Measurements from ENCODE around the gene FRAS1. TPM values are rescaled to one million over a fixed set of nuclear protein-coding genes. Genes with fewer than 3 reads are reported as not detected.

FRAS1 gene
- total and polyA plus RNA-seq, 9 of the 15 experiments (the other 6 are each of a cell fraction or from before 2014, with no cell fraction given) = under 0.01 to 0.11 (median 0.04) TPM; not detected in 2

DNA sequence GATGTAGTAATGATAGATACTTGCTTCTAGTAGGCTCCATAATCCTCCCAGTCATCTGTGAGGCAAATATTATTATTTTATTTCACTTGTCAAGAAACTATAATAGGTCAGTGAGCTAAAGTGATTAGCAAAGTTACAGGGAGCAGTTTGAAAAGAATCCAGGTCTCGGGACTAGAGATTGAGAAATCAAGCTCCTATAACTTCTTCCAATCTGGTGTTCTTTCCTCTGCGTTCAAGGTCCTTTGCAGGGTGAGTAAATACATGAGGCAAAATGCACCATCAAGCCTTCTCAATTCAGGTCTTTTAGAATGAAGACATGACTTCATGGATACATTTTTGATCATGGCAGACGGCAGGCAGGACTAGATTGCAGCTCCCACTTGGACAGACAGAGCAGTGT is 150.4 kb downstream of the FRAS1 start (continued):
- TF ChIP-seq, protein P1, sequence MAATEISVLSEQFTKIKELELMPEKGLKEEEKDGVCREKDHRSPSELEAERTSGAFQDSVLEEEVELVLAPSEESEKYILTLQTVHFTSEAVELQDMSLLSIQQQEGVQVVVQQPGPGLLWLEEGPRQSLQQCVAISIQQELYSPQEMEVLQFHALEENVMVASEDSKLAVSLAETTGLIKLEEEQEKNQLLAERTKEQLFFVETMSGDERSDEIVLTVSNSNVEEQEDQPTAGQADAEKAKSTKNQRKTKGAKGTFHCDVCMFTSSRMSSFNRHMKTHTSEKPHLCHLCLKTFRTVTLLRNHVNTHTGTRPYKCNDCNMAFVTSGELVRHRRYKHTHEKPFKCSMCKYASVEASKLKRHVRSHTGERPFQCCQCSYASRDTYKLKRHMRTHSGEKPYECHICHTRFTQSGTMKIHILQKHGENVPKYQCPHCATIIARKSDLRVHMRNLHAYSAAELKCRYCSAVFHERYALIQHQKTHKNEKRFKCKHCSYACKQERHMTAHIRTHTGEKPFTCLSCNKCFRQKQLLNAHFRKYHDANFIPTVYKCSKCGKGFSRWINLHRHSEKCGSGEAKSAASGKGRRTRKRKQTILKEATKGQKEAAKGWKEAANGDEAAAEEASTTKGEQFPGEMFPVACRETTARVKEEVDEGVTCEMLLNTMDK (IDR thresholded peaks at IDR 0.05; ENCODE audit: borderline replicate concordance, insufficient read depth, low read depth, low read length, poor library complexity, severe bottlenecking) = no peak
- no peak for TF ChIP-seq GATA2 (CRISPR knock-in tag; IDR thresholded peaks at IDR 0.05)
- no peak for TF ChIP-seq ZNF668 (CRISPR knock-in tag; IDR thresholded peaks at IDR 0.05)

DNA sequence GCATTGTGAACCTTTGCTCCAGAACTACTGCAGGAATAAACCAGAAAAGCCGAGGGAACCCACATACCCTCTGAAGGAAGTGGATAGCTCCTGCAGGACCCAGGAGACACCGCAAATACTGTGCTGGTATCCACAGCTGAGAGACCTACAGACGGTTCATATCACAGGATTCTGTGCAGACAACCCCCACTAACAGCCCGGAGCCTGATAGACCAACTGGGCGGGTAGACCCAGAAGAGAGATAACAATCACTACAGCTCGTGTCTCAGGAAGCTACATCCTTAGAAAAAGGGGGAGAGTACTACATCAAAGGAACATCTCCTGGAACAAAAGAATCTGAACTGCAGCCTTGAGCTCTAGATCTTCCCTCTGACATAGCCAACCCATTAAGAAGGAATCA is 150.8 kb downstream of the FRAS1 start:
- Histone ChIP-seq H3K27ac (ENCODE audit: extremely low read depth, low read depth, low read length) (no peak overlapping the region), H3K4me2 (ENCODE audit: insufficient read depth, low read length) (no peak overlapping the region), H3K9ac (ENCODE audit: insufficient read depth in 1 of 2, low read depth in 2 of 2, low read length in 2 of 2) (no peak overlapping the region), H4K20me1 (replicated peaks; ENCODE audit: control insufficient read depth, insufficient read depth, low read length) (no peaks in the 10 kb centered on the region), H3K79me2 (ENCODE audit: control insufficient read depth, insufficient read depth, low read length) (no peaks in the 10 kb centered on the region), H3K4me1 (replicated peaks in 1 of 2; ENCODE audit: control insufficient read depth in 2 of 2, insufficient read depth in 2 of 2, low read length in 2 of 2) (no peaks in the 10 kb centered on the region), H2AFZ (ENCODE audit: low read depth, low read length) (no peak overlapping the region), H3K36me3 (ENCODE audit: control insufficient read depth, insufficient read depth, low read length) (no peaks in the 10 kb centered on the region), H3K9me1 (ENCODE audit: control insufficient read depth, insufficient read depth, low read length) (no peaks in the 10 kb centered on the region), H3K9me3 (replicated peaks; ENCODE audit: control insufficient read depth, insufficient read depth, low read depth, low read length) (no peaks in the 10 kb centered on the region), H3K4me3 (no peak overlapping the region), H3K27me3 (ENCODE audit: control insufficient read depth in 2 of 2, insufficient read depth in 2 of 2, low read length in 2 of 2) (no peaks in the 10 kb centered on the region)
- BruUV-seq (replicated peaks) = no TSS peak
- no peak for DNase-seq (ENCODE audit: extremely low read depth in 1 of 4, low spot score in 3 of 4)
- no peak for ATAC-seq
- POLR2A ChIA-PET = no interaction called here
- in situ Hi-C loops (cut with MboI) = no loop called here
- intact Hi-C loops (cut with micrococcal nuclease) = no loop called here
- WGBS (ENCODE audit: insufficient coverage, low coverage, missing lambda C conversion rate) = 1% methylated on average over 6 of the region's 6 CpGs
- FAIRE-seq = no peak
- CTCF ChIA-PET (ENCODE audit: low intra/inter-chr PET ratio) = no interaction called here
- no peak for TF ChIP-seq EP400 (IDR thresholded peaks at IDR 0.05)
- no peak for TF ChIP-seq ZNF175 (CRISPR knock-in tag; IDR thresholded peaks at IDR 0.05; ENCODE audit: low read depth)
- no peak for TF ChIP-seq HNRNPL (IDR thresholded peaks at IDR 0.05; ENCODE audit: low read depth, low read length)
- TF ChIP-seq PML (IDR thresholded peaks at IDR 0.05; ENCODE audit: low read length) = no peak
- no peak for TF ChIP-seq ZSCAN32 (CRISPR knock-in tag; IDR thresholded peaks at IDR 0.05)
- TF ChIP-seq PHTF2 (CRISPR knock-in tag; IDR thresholded peaks at IDR 0.05) = no peak
- TF ChIP-seq MCM5 (IDR thresholded peaks at IDR 0.05; ENCODE audit: low read depth) = no peak
- TF ChIP-seq, protein P2, sequence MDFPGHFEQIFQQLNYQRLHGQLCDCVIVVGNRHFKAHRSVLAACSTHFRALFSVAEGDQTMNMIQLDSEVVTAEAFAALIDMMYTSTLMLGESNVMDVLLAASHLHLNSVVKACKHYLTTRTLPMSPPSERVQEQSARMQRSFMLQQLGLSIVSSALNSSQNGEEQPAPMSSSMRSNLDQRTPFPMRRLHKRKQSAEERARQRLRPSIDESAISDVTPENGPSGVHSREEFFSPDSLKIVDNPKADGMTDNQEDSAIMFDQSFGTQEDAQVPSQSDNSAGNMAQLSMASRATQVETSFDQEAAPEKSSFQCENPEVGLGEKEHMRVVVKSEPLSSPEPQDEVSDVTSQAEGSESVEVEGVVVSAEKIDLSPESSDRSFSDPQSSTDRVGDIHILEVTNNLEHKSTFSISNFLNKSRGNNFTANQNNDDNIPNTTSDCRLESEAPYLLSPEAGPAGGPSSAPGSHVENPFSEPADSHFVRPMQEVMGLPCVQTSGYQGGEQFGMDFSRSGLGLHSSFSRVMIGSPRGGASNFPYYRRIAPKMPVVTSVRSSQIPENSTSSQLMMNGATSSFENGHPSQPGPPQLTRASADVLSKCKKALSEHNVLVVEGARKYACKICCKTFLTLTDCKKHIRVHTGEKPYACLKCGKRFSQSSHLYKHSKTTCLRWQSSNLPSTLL (IDR thresholded peaks at IDR 0.05) = no peak
- TF ChIP-seq ARID1B (IDR thresholded peaks at IDR 0.05) = no peak
- TF ChIP-seq ZNF507 (tag; conservative IDR thresholded peaks at IDR 0.05) = no peak
- no peak for TF ChIP-seq ZFP1 (CRISPR knock-in tag; IDR thresholded peaks at IDR 0.05)
- TF ChIP-seq XRCC5 (IDR thresholded peaks at IDR 0.05; ENCODE audit: low read depth, low read length) = no peak
- no peak for TF ChIP-seq RBFOX2 (IDR thresholded peaks at IDR 0.05; ENCODE audit: low read depth, low read length)
- TF ChIP-seq, protein P3, sequence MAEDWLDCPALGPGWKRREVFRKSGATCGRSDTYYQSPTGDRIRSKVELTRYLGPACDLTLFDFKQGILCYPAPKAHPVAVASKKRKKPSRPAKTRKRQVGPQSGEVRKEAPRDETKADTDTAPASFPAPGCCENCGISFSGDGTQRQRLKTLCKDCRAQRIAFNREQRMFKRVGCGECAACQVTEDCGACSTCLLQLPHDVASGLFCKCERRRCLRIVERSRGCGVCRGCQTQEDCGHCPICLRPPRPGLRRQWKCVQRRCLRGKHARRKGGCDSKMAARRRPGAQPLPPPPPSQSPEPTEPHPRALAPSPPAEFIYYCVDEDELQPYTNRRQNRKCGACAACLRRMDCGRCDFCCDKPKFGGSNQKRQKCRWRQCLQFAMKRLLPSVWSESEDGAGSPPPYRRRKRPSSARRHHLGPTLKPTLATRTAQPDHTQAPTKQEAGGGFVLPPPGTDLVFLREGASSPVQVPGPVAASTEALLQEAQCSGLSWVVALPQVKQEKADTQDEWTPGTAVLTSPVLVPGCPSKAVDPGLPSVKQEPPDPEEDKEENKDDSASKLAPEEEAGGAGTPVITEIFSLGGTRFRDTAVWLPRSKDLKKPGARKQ (CRISPR knock-in tag; IDR thresholded peaks at IDR 0.05) = no peak
- TF ChIP-seq ZNF12 (CRISPR knock-in tag; IDR thresholded peaks at IDR 0.05) = no peak
